HG03103 (cell line): ENCODE measurements around the gene SH3BP4.

ENCODE experiments used
- ATAC-seq: cut with Tn5 transposase; IDR thresholded peaks from one replicate; pipeline ENCODE4 v1.9.1; 2021; ENCODE audit warnings: low read depth; ENCODE audit not compliant: unreplicated experiment

The SH3BP4 gene

DNA sequence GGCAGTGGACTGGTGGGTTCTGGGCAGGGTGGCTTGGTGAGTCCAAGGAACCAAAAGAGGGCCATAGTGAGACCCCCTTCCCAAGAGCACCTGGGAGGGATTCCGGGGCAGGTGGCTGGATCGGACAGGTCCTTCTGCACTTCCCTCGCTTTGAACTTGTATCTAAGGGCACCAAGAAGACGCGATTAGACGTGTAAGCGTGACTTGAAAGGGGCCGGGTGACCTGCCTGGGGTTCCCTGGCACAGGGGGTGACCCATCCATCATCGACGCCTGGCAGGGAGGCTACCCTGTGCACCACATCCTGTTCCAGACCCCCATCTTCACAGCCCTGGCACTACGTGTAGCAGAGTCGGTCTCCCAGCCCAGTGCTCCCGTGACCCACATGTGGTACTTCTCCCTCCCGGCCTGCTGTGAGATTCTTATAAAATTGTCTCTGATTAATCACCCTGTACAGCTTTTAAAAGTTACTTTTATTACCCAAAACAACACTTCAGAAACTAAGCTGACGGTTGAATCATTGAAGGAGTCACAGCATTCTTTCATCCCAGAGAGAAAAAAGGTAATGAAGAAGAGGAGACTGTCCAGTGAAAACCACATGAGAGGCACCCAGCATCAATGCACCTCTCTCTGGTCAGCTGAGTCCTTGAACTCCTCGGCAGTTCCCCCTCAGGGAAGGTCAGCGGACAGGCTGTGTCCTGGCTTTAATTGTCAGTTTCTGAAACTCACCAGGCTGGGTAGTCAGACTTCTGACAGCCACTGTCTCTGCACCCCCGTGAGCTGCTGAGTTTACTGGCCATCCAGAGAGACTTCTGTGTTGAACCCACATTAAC, 13.0 kb downstream of the SH3BP4 start:
- no peak for ATAC-seq

DNA sequence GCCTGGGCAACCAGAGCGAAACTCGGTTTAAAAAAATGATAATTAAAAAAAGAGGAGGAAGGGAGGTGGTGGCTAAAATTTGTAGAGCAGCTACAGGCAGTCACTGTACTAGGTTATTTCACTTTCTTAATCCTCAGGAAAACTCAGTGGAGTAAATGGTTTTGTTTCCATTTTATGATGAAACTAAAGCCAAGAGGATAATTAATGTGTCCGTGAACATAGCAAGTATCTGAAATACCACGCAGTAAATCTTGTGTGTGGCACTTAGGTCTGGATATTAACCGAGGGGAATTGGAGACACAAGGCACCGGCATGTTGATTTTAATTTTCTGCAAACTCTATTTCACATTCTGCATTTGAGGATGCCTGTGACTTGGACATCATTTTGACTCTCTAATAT, 14.5 kb downstream of the SH3BP4 start:
- no peak for ATAC-seq

DNA sequence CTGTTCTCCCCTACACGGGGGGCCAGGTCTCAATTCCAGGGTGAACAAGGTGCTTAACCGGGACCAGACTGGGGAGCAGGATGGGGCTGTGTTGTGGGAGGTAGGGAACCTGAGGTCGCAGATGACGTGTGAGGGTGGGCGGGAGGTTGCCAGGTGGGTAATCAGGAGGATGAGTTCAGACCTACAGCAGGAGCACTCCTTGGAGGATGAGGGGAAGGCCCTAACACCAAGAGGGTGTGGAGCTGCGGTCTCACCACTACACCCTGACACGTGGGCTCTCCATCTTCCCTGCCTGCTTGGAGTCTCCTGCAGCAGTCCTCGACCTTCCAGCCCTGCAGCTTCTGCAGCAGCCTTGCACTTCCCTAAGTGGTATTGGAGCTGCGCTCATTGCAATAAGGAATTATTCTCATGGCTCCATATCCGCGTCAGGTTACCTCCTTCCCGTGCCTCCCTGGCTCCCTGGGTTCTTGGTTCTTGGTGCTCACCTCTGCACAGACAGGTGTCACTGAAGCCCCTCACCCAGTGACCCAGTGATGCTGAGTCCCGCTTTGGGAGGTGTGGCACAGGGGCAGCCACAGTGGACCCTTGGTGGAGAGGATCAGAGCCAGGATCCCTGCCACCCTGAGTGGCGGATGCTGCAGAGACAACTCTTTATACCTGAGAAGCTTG, 15.5 kb downstream of the SH3BP4 start:
- no peak for ATAC-seq

DNA sequence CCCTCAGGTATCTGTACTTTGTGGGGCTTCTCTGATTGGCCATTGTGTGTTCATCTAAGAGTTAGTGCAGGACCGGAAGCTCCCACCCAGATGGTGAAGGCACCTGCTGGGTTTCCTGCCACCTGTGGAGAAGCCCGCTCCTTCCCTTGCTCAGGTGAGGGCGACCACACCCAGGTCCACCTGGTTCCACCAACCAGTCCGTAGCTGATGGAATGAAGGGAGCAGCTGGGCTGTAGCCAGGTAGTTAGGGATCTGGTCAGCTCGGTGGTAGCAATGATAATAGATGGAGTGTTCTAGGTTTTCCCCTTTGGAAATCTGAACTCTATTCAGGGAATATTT, 16.0 kb downstream of the SH3BP4 start:
- ATAC-seq, result no peak

DNA sequence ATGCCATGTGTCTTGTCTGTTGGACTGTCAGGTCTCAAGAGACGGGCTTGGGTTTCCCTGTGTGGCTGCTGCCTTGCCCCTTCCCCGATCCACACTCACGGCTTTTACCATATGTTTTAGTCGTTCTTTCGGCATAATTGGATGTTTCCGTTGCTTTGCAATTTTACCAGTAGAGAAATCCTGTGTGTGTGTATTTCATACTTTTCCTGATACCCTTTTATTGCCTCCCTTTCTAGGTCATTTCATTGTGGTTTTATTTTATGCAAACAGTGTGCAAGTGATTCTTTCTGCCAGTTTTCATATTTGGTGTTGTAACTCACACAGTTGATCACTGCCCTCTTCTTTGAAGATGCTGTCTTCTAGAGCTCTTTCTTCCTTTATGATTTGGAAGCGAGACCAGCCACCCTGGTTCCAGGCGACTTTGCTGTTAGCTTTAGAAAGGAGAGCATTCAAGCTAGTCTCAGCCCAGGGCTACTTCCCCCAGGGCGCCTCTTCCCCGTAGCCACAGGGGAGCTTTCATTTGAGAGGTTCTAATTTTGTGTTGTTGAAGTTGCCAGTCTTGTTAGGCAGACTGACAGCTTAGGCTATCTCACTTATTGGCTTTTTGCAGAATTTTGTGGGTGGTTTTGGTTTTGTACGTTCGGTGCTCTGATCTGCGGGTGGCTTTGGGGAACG, 17.0 kb downstream of the SH3BP4 start:
- no peak for ATAC-seq

DNA sequence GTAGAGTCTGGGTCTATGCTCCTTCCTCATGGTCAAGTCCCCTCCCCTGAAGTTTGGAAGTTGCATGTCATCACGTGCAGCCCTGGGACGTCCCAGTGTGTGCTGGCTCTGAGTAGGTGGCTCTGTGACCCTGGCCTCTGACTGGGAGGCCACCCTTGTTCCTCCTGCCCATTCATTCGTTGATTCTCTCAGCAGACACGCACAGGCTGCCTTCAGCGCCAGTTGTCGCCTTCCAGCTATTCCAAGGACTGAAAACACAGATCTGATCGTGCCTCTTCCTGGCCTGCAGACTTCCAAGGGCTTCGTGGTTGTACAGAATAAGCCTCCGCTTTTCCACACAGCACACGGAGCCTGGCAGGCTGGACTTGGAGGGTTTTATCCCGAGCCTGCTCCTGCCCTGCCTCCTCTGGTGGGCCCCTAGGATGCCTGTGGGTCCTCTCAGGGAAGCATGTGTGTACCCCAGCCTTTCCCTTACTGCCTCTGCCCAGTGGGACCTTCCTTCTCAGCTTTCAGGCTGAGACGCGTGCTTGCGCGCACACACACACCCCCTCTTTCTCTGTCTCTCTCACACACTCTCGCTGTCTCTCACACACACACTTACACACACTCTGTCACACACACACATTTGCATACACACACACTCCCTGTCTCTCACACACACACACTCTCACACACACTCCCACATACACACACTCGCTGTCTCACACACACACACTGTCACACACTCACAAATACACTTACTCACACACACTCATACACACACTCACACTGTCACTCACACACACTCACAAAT, 17.7 kb downstream of the SH3BP4 start:
- no peak for ATAC-seq

DNA sequence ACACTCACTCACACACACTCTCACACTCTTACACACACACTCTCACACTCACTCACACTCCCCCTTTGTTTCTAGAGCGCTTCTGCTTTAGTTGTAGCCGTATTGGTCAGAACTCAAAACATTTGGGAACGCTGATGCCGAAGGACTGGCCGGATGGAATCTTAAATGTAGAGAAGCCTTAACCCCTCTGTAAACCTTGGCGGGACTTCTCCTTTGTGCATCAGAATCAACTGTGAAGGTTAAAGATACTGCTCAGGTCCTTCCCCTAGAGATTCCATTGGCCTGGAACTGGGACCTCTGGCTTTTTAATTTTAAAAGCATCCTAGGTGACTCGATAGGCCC, 18.3 kb downstream of the SH3BP4 start:
- ATAC-seq, result no peak

DNA sequence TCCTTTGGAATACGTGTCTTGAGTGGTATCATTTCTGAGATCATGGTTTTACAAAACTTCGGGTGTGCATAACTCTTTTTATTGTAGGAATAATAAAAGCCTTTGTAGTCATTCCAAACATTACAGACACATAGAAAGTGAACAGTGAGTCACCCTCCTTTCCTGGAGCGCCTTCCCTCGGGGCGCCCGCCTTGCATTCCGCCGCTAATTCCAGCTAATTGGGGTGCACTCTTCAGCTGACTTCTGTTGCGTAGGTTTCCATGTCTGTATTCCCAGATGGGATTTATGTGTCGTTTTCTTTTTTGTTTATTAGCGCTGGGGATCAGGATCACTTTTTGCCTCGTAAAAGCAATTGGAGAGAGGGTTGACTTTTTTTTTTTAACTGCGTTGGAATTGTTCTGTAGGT, 18.7 kb downstream of the SH3BP4 start:
- ATAC-seq, result no peak

DNA sequence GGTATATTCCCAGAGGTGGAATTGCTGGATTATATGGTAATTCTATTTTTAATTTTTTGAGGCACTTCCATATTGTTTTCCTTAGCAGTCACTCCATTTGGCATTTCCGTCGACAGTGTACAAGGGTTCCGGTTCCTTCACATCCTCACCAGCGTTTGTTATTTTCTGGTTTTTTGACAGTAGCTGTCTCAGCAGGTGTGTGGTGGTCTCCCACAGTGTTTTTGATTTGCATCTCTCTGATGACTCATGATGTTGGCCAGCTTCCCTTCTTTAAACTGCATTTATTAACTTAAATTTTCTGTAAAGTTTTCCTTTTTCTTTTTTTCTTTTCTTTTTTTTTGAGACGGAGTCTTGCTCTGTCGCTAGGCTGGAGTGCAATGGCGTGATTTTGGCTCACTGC, 19.7 kb downstream of the SH3BP4 start:
- ATAC-seq, result no peak

DNA sequence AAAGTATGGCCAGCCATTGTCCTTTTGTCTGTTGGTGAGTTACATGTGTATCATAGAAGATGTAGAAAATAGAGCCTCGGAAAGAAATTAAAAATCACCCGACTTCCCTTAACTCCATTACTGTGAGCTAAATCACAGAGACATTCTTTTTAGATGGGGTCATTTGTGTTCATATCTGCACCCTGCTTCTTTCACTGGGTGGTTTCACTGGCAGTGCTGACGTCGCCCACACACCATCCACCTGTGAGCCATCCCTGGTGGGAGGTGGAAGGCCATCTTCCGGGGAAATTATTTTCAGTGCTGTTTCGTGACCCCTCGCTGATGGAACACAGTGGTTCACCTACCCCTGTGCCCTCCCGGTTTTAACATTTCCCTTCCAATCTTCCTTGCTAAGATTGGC, 21.2 kb downstream of the SH3BP4 start:
- no peak for ATAC-seq

DNA sequence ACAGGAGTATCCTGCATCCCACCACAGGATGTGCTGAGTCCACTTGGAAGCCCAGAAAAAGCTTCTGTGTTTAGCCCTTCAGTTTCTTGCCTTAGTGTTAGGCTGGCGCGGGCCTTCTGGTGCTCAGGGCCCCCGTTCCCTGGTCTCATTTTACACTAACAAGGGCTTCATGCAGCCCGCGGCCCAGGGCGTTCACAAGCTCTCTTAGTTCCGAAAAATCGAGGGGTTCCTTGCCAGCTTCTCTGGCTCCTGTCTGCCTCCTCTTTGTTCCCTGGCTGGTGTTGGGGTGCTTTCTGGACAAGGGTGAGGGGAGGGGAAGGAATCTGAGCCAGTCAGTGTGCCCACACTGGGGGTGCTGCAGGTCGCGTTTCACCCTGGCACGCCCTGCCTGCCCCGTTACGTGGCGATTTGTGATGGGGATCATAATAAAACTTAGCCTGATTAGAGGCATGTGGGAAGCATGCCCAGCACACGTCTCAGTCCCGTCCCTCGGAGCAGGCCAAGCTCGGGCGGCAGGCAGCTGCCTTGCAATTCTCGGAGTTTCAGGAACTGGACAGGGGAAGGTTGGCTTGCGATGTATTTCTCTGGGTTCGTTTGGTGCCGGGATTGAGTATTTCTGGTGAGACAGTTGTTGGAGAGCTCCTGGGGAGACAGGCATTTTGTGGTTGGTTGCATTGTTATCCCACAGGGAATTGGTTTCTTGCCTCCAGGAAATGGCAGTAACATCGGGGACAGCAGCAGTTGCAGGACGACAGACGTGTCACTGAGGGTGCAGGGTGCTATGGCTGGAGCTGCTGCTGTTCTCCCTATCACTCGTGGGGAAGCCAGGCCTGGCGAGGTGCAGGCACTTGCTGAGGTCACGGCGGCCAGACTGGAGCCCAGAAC, 22.9 kb downstream of the SH3BP4 start:
- ATAC-seq, result no peak

DNA sequence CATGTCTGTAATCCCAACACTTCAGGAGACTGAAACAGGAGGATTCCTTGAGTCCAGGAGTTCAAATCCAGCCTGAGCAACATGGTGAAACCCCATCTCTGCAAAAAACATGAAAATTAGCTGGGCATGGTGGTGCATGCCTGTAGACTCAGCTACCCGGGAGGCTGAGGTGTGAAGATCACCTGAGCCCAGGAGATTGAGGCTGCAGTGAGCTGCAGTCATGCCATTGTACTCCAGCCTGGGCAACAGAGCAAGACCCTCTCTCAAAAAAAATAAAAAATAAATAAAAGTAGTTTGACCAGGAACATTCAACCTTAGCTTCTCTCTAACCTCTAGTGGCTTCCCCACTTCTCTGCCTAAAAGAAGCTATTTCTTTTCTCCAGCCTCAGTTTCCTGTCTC, 23.8 kb downstream of the SH3BP4 start:
- no peak for ATAC-seq

DNA sequence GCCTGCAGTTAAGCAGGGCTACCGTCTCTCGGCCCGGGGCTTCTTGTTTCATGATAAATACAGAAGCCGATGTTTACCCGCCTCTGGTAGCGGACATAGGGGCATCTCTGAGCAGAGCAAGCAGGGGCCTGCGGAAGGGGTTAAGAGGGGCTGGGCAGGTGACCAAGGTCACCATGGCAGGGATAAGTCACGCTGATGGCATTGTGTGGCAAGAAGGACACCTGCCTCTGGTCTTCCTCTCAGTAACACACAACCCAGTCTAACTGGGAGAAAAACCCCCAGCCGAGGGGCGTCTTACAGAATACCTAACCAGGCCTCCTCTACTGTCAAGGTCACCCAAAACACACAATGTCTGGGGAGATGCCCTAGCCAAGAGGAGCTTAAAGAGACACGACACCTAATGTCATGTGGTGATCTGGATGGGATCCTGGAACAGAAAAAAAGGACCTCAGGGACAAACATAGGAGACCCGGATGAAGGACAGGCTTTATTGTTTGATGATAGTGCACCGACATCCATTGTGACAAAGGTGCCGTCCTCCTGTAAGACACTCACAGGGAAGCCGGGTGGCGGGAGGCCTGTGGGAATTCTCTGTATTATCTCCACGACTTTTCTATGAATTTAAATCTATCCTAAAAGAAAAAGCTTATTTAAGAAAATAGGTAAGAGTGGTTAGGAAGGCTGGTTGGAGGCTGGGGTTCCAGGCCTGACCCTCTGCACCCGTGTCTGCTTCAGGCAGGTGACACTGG, 24.8 kb downstream of the SH3BP4 start:
- no peak for ATAC-seq

DNA sequence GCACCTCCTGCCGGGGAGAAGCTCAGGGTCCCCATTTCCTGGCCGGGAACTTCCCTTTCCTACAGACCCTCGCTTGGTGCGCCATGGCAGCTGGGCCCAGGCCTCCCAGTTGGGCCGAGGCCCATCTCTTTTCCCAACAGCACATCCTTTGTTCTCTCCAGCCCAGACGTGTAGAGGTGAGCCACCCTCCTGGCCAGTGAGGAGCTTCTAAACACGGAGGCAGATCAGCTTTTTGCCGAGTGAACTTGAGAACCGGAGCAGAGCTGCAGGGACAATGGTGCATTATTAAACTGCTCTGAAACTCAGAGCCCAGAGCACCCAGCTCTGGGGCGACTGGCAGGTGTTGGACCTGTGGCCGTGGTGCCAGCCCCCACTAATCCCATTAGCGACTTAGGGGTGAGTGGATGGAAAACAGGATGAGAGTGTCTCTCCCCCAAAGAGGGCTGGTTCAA, 25.4 kb downstream of the SH3BP4 start:
- no peak for ATAC-seq

DNA sequence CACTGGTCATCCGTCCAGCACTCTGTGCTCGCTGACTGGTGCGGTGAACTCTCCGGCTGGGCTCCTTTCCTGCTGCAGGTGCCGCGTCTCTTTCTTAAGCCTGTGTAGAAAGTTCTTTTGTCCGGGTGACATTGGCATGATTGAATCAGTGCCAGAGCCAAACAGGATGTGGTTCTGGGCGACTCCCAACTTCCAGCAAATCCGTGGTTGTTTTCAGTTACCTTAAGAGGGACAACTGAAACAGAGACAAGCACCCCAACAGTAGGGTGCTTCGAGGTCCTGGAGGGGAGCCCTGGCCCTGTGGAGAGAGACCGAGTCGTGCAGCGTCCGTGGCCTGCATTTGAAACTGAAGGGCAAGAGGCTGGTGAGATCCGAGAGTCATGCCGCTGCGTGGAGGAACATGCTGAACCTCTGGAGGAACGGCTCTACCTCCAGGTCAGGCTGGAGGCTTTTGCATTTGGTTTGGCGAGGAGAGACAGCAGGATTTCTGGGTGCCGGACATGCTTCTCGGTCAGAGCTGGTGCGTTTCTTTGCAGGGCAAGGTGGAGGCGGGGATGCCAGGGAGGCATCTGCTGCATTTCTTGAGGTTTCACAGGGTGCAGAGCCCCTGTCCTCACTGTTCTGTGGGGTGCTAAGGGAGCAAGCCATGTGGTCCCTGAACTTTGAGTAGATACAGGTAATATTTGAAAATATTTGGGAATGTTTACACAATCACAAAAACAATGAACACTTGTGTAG, 26.8 kb downstream of the SH3BP4 start:
- no peak for ATAC-seq

DNA sequence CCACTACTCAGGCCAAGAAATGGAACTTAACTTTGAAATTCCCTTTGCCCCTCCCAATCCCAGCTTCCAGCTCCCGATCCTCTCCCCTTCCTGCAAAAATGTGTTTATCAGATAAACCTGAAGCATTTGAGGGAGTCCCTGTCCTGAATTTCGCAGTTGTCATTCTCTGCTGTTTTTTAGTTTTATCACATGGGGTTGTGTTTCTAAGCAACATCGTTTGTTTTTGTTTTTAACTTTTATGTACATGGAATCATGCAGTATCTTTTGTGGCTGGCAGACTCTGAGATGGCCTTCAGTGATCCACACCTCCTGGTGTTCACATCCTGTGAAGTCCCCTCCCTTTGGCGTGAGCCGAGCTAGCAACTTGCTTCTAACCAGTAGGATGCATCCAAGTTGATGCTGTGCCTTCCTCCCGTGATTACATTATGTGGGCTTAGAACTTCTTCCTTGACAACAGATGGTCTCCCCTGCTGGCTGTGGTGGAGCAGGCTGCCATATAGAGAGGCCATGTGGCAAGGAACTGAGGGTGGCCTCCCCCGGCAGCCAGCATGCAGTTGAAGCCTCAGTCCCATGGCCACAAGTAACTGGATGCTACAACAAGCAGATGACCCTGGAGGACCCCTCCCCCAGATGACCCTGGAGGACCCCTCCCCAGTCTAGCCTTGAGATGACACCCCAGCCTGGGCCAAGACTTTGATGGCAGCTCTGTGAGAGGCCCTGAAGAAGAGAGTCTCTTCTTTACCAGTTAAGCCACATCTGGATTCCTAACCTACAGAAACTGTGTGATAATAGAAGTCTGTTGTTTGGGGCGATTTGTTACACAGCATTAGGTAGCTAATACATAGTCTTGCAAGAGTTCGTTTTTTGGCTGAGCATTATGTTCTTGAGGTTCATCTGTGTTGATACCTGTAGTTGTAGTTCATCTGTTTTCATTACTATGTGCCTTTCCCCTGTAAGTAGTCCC, 27.7 kb downstream of the SH3BP4 start:
- no peak for ATAC-seq

DNA sequence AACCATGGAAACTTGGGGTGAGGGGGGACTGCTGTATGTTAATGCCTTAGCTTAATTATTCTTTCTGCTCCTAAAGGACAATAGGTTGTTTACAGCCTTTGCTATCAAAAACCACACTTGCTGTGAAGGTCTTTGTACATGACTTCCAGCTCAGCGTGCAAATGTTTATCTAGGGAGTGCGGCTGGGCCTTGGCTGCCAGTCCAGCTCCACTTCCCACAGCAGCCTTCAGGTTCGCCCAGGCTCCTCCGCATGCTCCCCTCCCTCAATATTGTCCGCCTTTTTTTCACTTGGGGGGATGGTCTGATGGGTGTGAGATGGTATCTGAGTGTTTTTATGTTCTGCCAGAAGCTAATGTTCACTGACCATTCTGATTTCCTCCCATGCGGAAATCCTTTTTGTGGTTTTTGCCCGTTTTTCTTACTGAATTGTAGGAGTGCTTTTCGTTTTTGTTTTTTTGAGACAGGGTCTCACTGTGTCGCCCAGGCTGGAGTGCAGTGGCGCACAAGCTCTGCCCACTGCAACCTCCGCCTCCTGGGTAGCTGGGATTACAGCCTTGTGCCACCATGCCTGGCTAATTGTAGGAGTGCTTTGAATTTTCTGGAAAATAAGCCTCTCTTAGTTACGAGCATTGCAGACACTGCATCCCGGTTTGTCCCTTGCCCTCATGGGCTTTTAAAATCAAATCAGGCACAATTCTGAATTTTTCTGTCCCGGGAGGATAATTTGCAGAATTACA, 28.8 kb downstream of the SH3BP4 start:
- no peak for ATAC-seq
